Stomach (tissue), 9 donors: ENCODE results near the gene EPB41. TPM values are rescaled to one million over a fixed set of nuclear protein-coding genes. Genes with fewer than 3 reads are reported as not detected.
"Not testable (repeated sequence)": the region's sequence is repeated elsewhere in the genome, so short reads cannot be mapped to it uniquely, and the experiment has no call there.

Experiments
- DNase-seq, 2 donors: peaks; one replicate each; pipeline versions ENCODE4 v3.0.0 to v3.0.0-alpha.2; 2013 to 2019
- H3K27ac ChIP-seq, 5 donors: fragments of 200-600 bp in 4 of 5; sonication (generic) in 4 of 5; one replicate each; pipeline ENCODE4 v1.5.1; 2013 to 2019; ENCODE audit warnings: mild to moderate bottlenecking in 1 of 5, moderate library complexity in 1 of 5
- H3K27me3 ChIP-seq, 3 donors: fragments of 200-600 bp; sonication (generic); one replicate each; pipeline ENCODE4 v1.5.1; 2017 to 2019; ENCODE audit warnings: mixed run types in 1 of 3
- H3K36me3 ChIP-seq, 4 donors: fragments of 200-600 bp; sonication (generic); 1 replicate in 3 of 4; 2 replicates in 1 of 4; pipeline ENCODE4 v1.5.1; 2016 to 2019
- H3K4me1 ChIP-seq, 4 donors: fragments of 200-600 bp; sonication (generic); one replicate each; pipeline ENCODE4 v1.5.1; 2016 to 2019
- H3K4me3 ChIP-seq, 4 donors: fragments of 200-600 bp; sonication (generic) in 3 of 4; one replicate each; pipeline ENCODE4 v1.5.1; 2016 to 2019; ENCODE audit warnings: mild to moderate bottlenecking in 1 of 4
- H3K9me3 ChIP-seq, 4 donors: fragments of 200-600 bp; sonication (generic); one replicate each; pipeline ENCODE4 v1.5.1; 2016 to 2019
- CTCF ChIP-seq, 7 experiments: fragments of 450-650 bp in 4 of 7; fragments of 200-600 bp in 3 of 7; sonication (generic) in 3 of 7; IDR thresholded peaks; one replicate each; pipeline ENCODE4 v1.5.1; 2016 to 2019; ENCODE audit warnings: antibody characterized with exemption in 7 of 7, control low read depth in 2 of 7, mild to moderate bottlenecking in 1 of 7
- EP300 ChIP-seq: sonication (generic); formaldehyde crosslinking; IDR thresholded peaks from one replicate; pipeline ENCODE4 v1.6.1; 2017; ENCODE audit warnings: antibody characterized with exemption
- POLR2A ChIP-seq, 4 donors: fragments of 450-650 bp; IDR thresholded peaks; one replicate each; pipeline ENCODE4 v1.6.1; 2016; ENCODE audit warnings: antibody characterized with exemption in 4 of 4, control low read depth in 2 of 4, mild to moderate bottlenecking in 1 of 4, moderate library complexity in 1 of 4
- POLR2AphosphoS5 ChIP-seq, 3 donors: sonication (generic); formaldehyde crosslinking; IDR thresholded peaks; one replicate each; pipeline ENCODE4 v1.6.1; 2016; ENCODE audit warnings: antibody characterized with exemption in 3 of 3
- WGBS, 5 donors: extraction: QIAGEN DNeasy Blood & Tissue Kit in 3 of 5; methylation state at CpG; one replicate each; pipeline versions ENCODE4 v1.1.5 to v1.1.7; 2013 to 2018; 5-methylcytosine and 5-hydroxymethylcytosine counted together
- intact Hi-C: fragments of 100-400 bp; cut with DNase I; formaldehyde crosslinking; loops from one replicate; pipeline ENCODE4 v1.15.1; 2023; ENCODE audit warnings: low total_unique reads
- polyA plus RNA-seq, 3 donors: library from polyadenylated mRNA; stranded (reverse); fragments of 200-250 nt; gene quantifications; one replicate each; pipeline ENCODE4 v1.2.3, GENCODE V29; 2013
- total RNA-seq, 5 donors: library from RNA; depleted of rRNA; stranded (reverse); fragments of >200 nt; gene quantifications; one replicate each; pipeline versions ENCODE4 v1.1.0 to v1.2.3, GENCODE V29; 2014 to 2016
- donor health status: healthy with polysubstance abuse.
- donor health status: Bipolar disorder and iron deficiency.
- donor health status: healthy.

Gene EPB41
- total and polyA plus RNA-seq, 8 donors = 6.4 to 112 (median 48.1) TPM

DNA sequence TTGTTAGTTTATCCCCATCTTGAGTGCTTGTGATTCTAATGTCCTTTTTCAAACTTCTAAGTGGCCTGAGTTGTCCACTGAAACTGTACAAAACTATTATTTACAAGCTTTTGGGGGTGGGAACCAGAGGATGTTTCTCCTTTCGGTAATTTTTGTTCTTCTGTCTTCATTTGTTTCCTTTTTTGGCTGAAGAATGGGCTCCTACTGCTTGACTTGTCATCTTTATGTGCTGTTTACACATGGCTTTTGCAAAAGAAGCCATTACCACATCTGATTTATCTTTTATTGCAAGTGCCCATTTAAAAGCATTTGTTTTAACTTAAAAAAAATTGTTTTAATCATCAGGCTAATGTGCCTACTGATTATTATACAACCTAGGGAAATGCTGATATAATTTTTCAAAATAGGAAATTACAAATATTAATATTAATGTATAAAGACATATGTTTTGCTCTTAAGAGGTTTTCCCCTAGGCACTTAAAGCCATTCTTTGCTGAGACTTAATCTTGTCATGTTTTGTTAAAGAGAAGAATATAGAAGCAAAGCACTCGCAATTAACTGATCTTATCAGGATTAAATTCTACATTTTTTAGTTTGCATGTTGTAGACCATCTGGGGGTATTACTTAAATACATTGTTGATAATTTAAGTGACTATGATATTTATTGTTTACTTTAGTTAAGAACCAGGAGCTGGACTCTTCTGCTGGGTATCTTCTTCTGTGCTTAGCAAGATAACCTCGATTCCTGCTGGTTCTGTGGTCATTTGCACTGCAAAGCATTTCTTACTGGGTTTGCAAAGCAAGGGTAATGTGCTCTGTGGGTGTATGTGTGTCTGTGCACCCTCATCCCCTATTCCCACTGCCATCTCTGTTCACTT is 169.2 kb downstream of the EPB41 start:
- no peak overlapping the region for H3K27ac ChIP-seq
- DNase-seq = no peak
- intact Hi-C loops = no loop called here
- H3K9me3 ChIP-seq = no peaks in the 10 kb centered on the region
- TF ChIP-seq EP300 (no peak), POLR2AphosphoS5 (IDR thresholded peaks at IDR 0.05) (no peak), POLR2A (IDR thresholded peaks at IDR 0.05) (no peak), CTCF (IDR thresholded peaks at IDR 0.05) (no peak)
- no peak overlapping the region for H3K4me3 ChIP-seq
- H3K36me3 ChIP-seq = peaks cover 0 to 7% (median 2%) of the 10 kb centered on the region in 4 donors
- H3K27me3 ChIP-seq = no peaks in the 10 kb centered on the region
- H3K4me1 ChIP-seq = no peaks in the 10 kb centered on the region
- 59 to 74% (median 67%) methylated on average over 3 of the region's 3 CpGs for WGBS, 5 donors

- Histone ChIP-seq H3K4me1 (no peaks in the 10 kb centered on the region), H3K27me3 (no peaks in the 10 kb centered on the region), H3K4me3 (no peak overlapping the region), H3K9me3 (no peaks in the 10 kb centered on the region), H3K27ac (no peak overlapping the region), H3K36me3 (peaks cover 0 to 4% (median 2%) of the 10 kb centered on the region in 4 donors)
- WGBS, 5 donors = 69 to 75% (median 71%) methylated on average over 2 of the region's 2 CpGs
- TF ChIP-seq POLR2A (IDR thresholded peaks at IDR 0.05) (no peak), CTCF (IDR thresholded peaks at IDR 0.05) (no peak), EP300 (no peak), POLR2AphosphoS5 (IDR thresholded peaks at IDR 0.05) (no peak)
- no peak for DNase-seq
- intact Hi-C loops = no loop called here
Observed at GRCh38 chr1:29084196-29084521, 169.8 kb downstream of the EPB41 start.

DNA sequence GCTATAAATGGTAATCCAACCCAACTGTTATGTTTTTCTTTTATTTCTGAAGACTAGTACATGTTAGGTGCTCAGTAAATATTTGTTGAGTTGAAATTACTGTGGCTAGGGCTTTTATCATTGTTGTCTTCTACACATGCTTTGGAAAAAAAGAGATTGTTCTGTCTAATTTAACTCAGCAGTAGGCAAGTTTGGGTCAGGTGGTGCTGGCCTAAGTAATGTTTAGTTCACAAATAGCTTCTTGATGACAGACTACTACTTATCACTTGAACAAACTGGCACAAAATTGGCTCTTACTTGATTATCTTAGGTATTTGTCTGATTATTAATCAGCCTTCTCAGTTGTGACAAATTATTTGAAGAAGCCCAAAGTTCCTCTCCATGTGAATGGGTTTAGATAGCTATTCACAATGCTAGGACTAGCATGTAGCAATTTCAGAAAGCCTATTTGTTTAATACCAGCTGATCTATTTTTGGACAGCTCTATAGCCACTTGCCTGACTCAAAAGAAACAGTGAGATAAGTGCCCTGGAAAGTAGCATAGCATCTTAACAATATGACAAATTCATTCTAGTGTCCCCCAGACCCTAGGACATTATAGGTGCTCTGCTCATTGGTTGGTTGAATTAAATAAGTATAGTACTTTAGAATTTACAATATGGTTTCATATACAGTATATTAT is 176.7 kb downstream of the EPB41 start:
- Histone ChIP-seq H3K27me3 (no peaks in the 10 kb centered on the region), H3K27ac (no peak overlapping the region), H3K4me3 (no peak overlapping the region), H3K36me3 (peaks cover 0 to 15% (median 8%) of the 10 kb centered on the region in 4 donors), H3K4me1 (peaks cover 0 to 7% (median 2%) of the 10 kb centered on the region in 4 donors), H3K9me3 (no peaks in the 10 kb centered on the region)
- intact Hi-C loops = no loop called here
- TF ChIP-seq POLR2AphosphoS5 (IDR thresholded peaks at IDR 0.05) (no peak), EP300 (no peak), POLR2A (IDR thresholded peaks at IDR 0.05) (no peak), CTCF (IDR thresholded peaks at IDR 0.05) (no peak)
- DNase-seq = no peak

GRCh38 chr1:29092704-29093103 is 178.3 kb downstream of the EPB41 start:
- H3K9me3 ChIP-seq, DNase-seq, intact Hi-C loops, H3K27ac ChIP-seq, H3K27me3 ChIP-seq, H3K4me3 ChIP-seq, H3K4me1 ChIP-seq: not testable (repeated sequence)
- peaks cover 0 to 20% (median 9%) of the 10 kb centered on the region in 4 donors for H3K36me3 ChIP-seq
- 95 to 99% (median 96%) methylated on average over 5 of the region's 5 CpGs for WGBS, 5 donors
